SKM-1 (cell line): ENCODE data around the gene CFAP221.

Source experiments
- DNase-seq: peaks from one replicate; lab custom pipeline; 2025; ENCODE audit not compliant: unreplicated experiment; lab: John Stamatoyannopoulos, UW

The CFAP221 gene

GRCh38 chr2:119536211-119536610 is 8.0 kb upstream of the CFAP221 start:
- no peak for DNase-seq

- no peak for DNase-seq
Observed at GRCh38 chr2:119536707-119537106, 7.5 kb upstream of the CFAP221 start.

GRCh38 chr2:119537792-119538191 is 6.5 kb upstream of the CFAP221 start:
- no peak for DNase-seq

- no peak for DNase-seq
Observed at GRCh38 chr2:119541476-119541875, 2.8 kb upstream of the CFAP221 start.

- DNase-seq, result no peak
Observed at GRCh38 chr2:119544939-119545475, 758 bp downstream of the CFAP221 start.

GRCh38 chr2:119545754-119546446 is 1.7 kb downstream of the CFAP221 start:
- DNase-seq, result no peak

- no peak for DNase-seq
Observed at GRCh38 chr2:119546447-119546767, 2.2 kb downstream of the CFAP221 start.

GRCh38 chr2:119548516-119549120 is 4.4 kb downstream of the CFAP221 start:
- DNase-seq, result no peak

- no peak for DNase-seq
Observed at GRCh38 chr2:119549241-119549640, 5.0 kb downstream of the CFAP221 start.

- DNase-seq, result no peak
Observed at GRCh38 chr2:119550346-119550745, 6.1 kb downstream of the CFAP221 start.

GRCh38 chr2:119550856-119551255 is 6.6 kb downstream of the CFAP221 start:
- DNase-seq, result no peak

- no peak for DNase-seq
Observed at GRCh38 chr2:119552902-119553301, 8.7 kb downstream of the CFAP221 start.

- no peak for DNase-seq
Observed at GRCh38 chr2:119553687-119554344, 9.6 kb downstream of the CFAP221 start.

GRCh38 chr2:119565481-119565880 is 21.2 kb downstream of the CFAP221 start:
- DNase-seq, result no peak

- DNase-seq, result no peak
Observed at GRCh38 chr2:119567292-119567691, 23.0 kb downstream of the CFAP221 start.

GRCh38 chr2:119574108-119574815 is 30.0 kb downstream of the CFAP221 start:
- DNase-seq, result no peak

GRCh38 chr2:119574864-119575263 is 30.6 kb downstream of the CFAP221 start:
- no peak for DNase-seq

GRCh38 chr2:119575439-119575838 is 31.2 kb downstream of the CFAP221 start:
- no peak for DNase-seq

- DNase-seq, result no peak
Observed at GRCh38 chr2:119579424-119580295, 35.4 kb downstream of the CFAP221 start.

GRCh38 chr2:119580550-119581072 is 36.4 kb downstream of the CFAP221 start:
- DNase-seq, result no peak
